Endodermal cell (in vitro differentiated cells): ENCODE data around the gene PDE8B. TPM values are rescaled to one million over a fixed set of nuclear protein-coding genes. Genes with fewer than 3 reads are reported as not detected.

ENCODE experiments used
- DNase-seq: peaks from one replicate; pipeline ENCODE4 v3.0.0-alpha.2; 2017
- H3K27ac ChIP-seq: 2 replicates; pipeline ENCODE4 v1.5.1; 2013; ENCODE audit warnings: mild to moderate bottlenecking, low read depth, low read length, moderate library complexity
- H3K27me3 ChIP-seq: 2 replicates; pipeline ENCODE4 v1.6.1; 2013; ENCODE audit warnings: mild to moderate bottlenecking, low read length, moderate library complexity; ENCODE audit not compliant: insufficient read depth, control insufficient read depth, poor library complexity, severe bottlenecking
- H3K36me3 ChIP-seq: 2 replicates; pipeline ENCODE4 v1.7.0; 2013; ENCODE audit warnings: mild to moderate bottlenecking, low read length, moderate library complexity; ENCODE audit not compliant: control insufficient read depth, insufficient read depth
- H3K4me1 ChIP-seq: one replicate; pipeline ENCODE4 v1.7.0; 2013; ENCODE audit warnings: low read length; ENCODE audit not compliant: control insufficient read depth, insufficient read depth
- H3K4me3 ChIP-seq: 2 replicates; pipeline ENCODE4 v1.5.1; 2013; ENCODE audit warnings: mild to moderate bottlenecking, low read length, moderate library complexity
- H3K9ac ChIP-seq: 2 replicates; pipeline ENCODE4 v1.6.1; 2013; ENCODE audit warnings: mild to moderate bottlenecking, low read length, moderate library complexity; ENCODE audit not compliant: poor library complexity, severe bottlenecking; ENCODE audit errors: extremely low read depth
- H3K9me3 ChIP-seq: 2 replicates; pipeline ENCODE4 v1.6.1; 2013; ENCODE audit warnings: mild to moderate bottlenecking, low read length, moderate library complexity; ENCODE audit not compliant: control insufficient read depth
- H3K27ac Mint-ChIP-seq: 2 replicates; pipeline ENCODE4 v1.8.0; 2020; ENCODE audit warnings: mixed read lengths
- H3K27me3 Mint-ChIP-seq: 2 replicates; pipeline ENCODE4 v1.8.0; 2021; ENCODE audit warnings: mild to moderate bottlenecking, mixed read lengths; ENCODE audit not compliant: insufficient read depth
- H3K36me3 Mint-ChIP-seq: 2 replicates; pipeline ENCODE4 v1.8.0; 2020; ENCODE audit warnings: low read depth, mixed read lengths
- H3K4me1 Mint-ChIP-seq: 2 replicates; pipeline ENCODE4 v1.8.0; 2020; ENCODE audit warnings: mixed read lengths
- H3K4me3 Mint-ChIP-seq: 2 replicates; pipeline ENCODE4 v1.8.0; 2020; ENCODE audit warnings: mild to moderate bottlenecking, moderate library complexity, mixed read lengths
- H3K9me3 Mint-ChIP-seq: 2 replicates; pipeline ENCODE4 v1.8.0; 2020; ENCODE audit warnings: mild to moderate bottlenecking, mixed read lengths
- CTCF ChIP-seq: fragments of 200-600 bp; sonication (generic); conservative IDR thresholded peaks from 2 replicates; pipeline ENCODE4 v1.5.0; 2021; ENCODE audit warnings: antibody characterized with exemption, mild to moderate bottlenecking
- WGBS, 2 experiments: methylation state at CpG; one replicate each; pipeline versions ENCODE4 v1.1.5 to v1.1.7; 2013; ENCODE audit warnings: missing lambda C conversion rate in 2 of 2, mixed read lengths in 1 of 2; ENCODE audit not compliant: insufficient coverage in 1 of 2, insufficient read length in 1 of 2; 5-methylcytosine and 5-hydroxymethylcytosine counted together
- total RNA-seq, 2 donors: library from RNA; stranded (reverse); fragmentation: NEBNext Ultra II Directional in 1 of 2; extraction: Animal tissue kit (Norgen Biotek cat#: 25700) in 1 of 2; gene quantifications; 2 replicates in 1 of 2; 3 replicates in 1 of 2; pipeline ENCODE4 v1.2.1, GENCODE V29; 2021

The PDE8B gene
- total RNA-seq, 2 donors from 2014 or later, result 0.20 to 0.51 TPM

- Mint-ChIP-seq H3K4me3 (no peak overlapping the region), H3K36me3 (no peaks in the 10 kb centered on the region), H3K27ac (no peak overlapping the region), H3K9me3 (no peaks in the 10 kb centered on the region), H3K27me3 (no peaks in the 10 kb centered on the region), H3K4me1 (peaks cover 7% of the 10 kb centered on the region)
- H3K9me3 ChIP-seq, result no peaks in the 10 kb centered on the region
- no peaks in the 10 kb centered on the region for H3K4me1 ChIP-seq
- no peak overlapping the region for H3K4me3 ChIP-seq
- no peak for TF ChIP-seq CTCF
- no peak overlapping the region for H3K27ac ChIP-seq
- 87 to 93% methylated on average over 6 to 10 of the region's 10 CpGs for WGBS, 2 experiments
- H3K27me3 ChIP-seq, result no peaks in the 10 kb centered on the region
- H3K9ac ChIP-seq, result no peak overlapping the region
- no peaks in the 10 kb centered on the region for H3K36me3 ChIP-seq
- DNase-seq, result no peak
Observed at GRCh38 chr5:77391240-77391765, 180.8 kb downstream of the PDE8B start.

- Mint-ChIP-seq H3K27me3 (no peaks in the 10 kb centered on the region), H3K36me3 (no peaks in the 10 kb centered on the region), H3K27ac (no peak overlapping the region), H3K4me1 (peaks cover 11% of the 10 kb centered on the region), H3K9me3 (no peaks in the 10 kb centered on the region), H3K4me3 (no peak overlapping the region)
- no peaks in the 10 kb centered on the region for H3K36me3 ChIP-seq
- peak; percentile 37 for TF ChIP-seq CTCF
- no peak overlapping the region for H3K27ac ChIP-seq
- no peak for DNase-seq
- H3K4me1 ChIP-seq, result no peaks in the 10 kb centered on the region
- H3K4me3 ChIP-seq, result no peak overlapping the region
- no peak overlapping the region for H3K9ac ChIP-seq
- WGBS, 2 experiments, result 76 to 93% methylated on average over 3 of the region's 3 CpGs
- H3K27me3 ChIP-seq, result no peaks in the 10 kb centered on the region
- no peaks in the 10 kb centered on the region for H3K9me3 ChIP-seq
Observed at GRCh38 chr5:77394064-77394715, 183.7 kb downstream of the PDE8B start.

GRCh38 chr5:77396017-77396416 is 185.5 kb downstream of the PDE8B start:
- no peaks in the 10 kb centered on the region for H3K9me3 Mint-ChIP-seq

More at GRCh38 chr5:77396017-77396416, 185.5 kb downstream of the PDE8B start:
- Histone ChIP-seq H3K9ac (no peak overlapping the region), H3K27ac (no peak overlapping the region), H3K36me3 (no peaks in the 10 kb centered on the region), H3K9me3 (no peaks in the 10 kb centered on the region), H3K27me3 (no peaks in the 10 kb centered on the region), H3K4me1 (no peaks in the 10 kb centered on the region), H3K4me3 (no peak overlapping the region)
- no peak overlapping the region for H3K4me3 Mint-ChIP-seq
- no peak for TF ChIP-seq CTCF
- peaks cover 11% of the 10 kb centered on the region for H3K4me1 Mint-ChIP-seq
- 83 to 97% methylated on average over 1 of the region's 1 CpG for WGBS, 2 experiments
- no peak for DNase-seq
- H3K36me3 Mint-ChIP-seq, result no peaks in the 10 kb centered on the region
- H3K27ac Mint-ChIP-seq, result peak overlapping the region; percentile 30
- no peaks in the 10 kb centered on the region for H3K27me3 Mint-ChIP-seq
